Cardiac fibroblast (primary cell): ENCODE results near the gene ASAP3.
A peak's percentile ranks its signal among the peaks of the same experiment; 100 is the strongest.

Experiments used
- DNase-seq, 2 donors: peaks; one replicate each; pipeline versions ENCODE4 v3.0.0 to v3.0.0-alpha.2; 2010; ENCODE audit warnings: low read depth in 2 of 2
- H3K4me3 ChIP-seq, 2 donors: replicated peaks in 1 of 2; 1 replicate in 1 of 2; 2 replicates in 1 of 2; pipeline ENCODE4 v1.5.1; 2011; ENCODE audit warnings: low read depth in 2 of 2, low read length in 2 of 2, mild to moderate bottlenecking in 2 of 2, moderate library complexity in 1 of 2
- CTCF ChIP-seq: IDR thresholded peaks from one replicate; pipeline ENCODE4 v1.5.1; 2011; ENCODE audit warnings: low read depth, mild to moderate bottlenecking, low read length, inconsistent platforms

ASAP3 gene

GRCh38 chr1:23424293-23425192, 59.4 kb downstream of the ASAP3 start, which contains the start of gene TCEA3:
TSS of gene TCEA3 (minus strand) at chr1:23424748. CDS start at chr1:23424633, 115 bp downstream.
- no peak for DNase-seq
- H3K4me3 ChIP-seq = peak within 1 kb of the TSS; percentile 13 to 42
- TF ChIP-seq CTCF = no peak

GRCh38 chr1:23423415-23424292, 60.3 kb downstream of the ASAP3 start:
- TF ChIP-seq CTCF = no peak
- H3K4me3 ChIP-seq = peak overlapping the region; percentile 13 to 42
- DNase-seq = no peak

- H3K4me3 ChIP-seq = no peak overlapping the region
- no peak for TF ChIP-seq CTCF
- DNase-seq = peak in 1 of 2 donors; percentile 33
Measured at GRCh38 chr1:23422941-23423340, 61.0 kb downstream of the ASAP3 start.

GRCh38 chr1:23422241-23422877, 61.6 kb downstream of the ASAP3 start:
- DNase-seq = peak; percentile 68 to 90
- H3K4me3 ChIP-seq = no peak overlapping the region
- no peak for TF ChIP-seq CTCF

- H3K4me3 ChIP-seq = no peak overlapping the region
- peak; percentile 68 to 74 for DNase-seq
- peak; percentile 25 for TF ChIP-seq CTCF
Measured at GRCh38 chr1:23421753-23422240, 62.2 kb downstream of the ASAP3 start.

GRCh38 chr1:23421343-23421742, 62.6 kb downstream of the ASAP3 start:
- no peak for TF ChIP-seq CTCF
- no peak overlapping the region for H3K4me3 ChIP-seq
- no peak for DNase-seq
